Epithelial cell of prostate (primary cell): ENCODE data around the gene CATSPERB.
"Not testable (repeated sequence)": the region's sequence is repeated elsewhere in the genome, so short reads cannot be mapped to it uniquely, and the experiment has no call there.

Experiments
- DNase-seq: peaks from one replicate; pipeline ENCODE4 v3.0.0-alpha.2; 2011; ENCODE audit warnings: low read depth, low spot score
- H3K27ac ChIP-seq: fragments of 450-650 bp; 2 replicates; pipeline ENCODE4 v1.5.1; 2017; ENCODE audit warnings: mild to moderate bottlenecking

Gene CATSPERB

DNA sequence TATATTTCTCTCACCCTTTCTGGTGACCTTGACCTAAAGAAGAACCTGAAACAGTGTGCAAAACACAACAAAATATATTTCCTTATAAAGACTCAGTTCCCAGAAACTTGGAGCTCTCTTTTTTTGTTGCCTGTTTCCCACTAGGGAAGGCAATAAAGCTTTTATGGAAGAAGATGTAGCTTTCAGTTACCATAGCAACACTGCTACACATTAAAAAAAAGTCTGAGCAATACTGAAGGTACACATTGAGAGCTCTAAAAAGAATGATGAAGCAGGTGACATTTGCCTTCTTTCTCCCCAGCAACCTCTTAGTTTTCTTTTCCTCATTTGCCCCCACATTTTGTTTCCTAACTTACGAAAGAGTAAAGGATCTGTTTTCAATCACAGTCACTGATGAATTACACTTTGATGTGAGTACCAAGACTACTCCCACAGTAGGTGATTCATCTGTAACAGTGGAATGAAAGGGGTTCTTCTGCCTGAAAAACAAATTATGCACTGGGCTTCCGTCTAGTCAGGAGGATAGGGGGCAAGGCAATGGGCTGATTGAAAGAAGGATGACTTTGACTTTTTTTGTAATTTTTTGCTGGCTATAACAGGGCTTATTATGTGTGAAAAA, 1.1 kb upstream of the CATSPERB start:
- DNase-seq = no peak
- H3K27ac ChIP-seq = no peak overlapping the region

DNA sequence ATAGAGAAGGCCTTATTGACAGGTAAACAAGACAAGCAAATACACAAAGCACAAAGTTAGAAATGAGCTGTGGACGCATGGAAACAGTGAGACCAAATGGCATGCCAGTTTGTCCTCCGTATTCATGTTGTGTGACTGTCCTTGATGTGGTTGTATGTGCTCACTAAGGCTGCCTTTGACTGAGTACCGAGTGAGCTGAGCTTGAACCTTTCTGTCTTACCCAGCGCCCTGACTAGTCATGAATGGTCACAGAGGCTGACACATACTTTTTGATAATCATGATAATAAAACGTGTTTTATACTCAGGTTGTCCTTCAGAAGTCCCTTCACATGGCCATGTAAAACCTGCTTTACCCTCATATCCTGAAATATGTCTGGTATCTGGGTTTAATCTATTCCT, 553 bp upstream of the CATSPERB start:
- no peak overlapping the region for H3K27ac ChIP-seq
- no peak for DNase-seq

DNA sequence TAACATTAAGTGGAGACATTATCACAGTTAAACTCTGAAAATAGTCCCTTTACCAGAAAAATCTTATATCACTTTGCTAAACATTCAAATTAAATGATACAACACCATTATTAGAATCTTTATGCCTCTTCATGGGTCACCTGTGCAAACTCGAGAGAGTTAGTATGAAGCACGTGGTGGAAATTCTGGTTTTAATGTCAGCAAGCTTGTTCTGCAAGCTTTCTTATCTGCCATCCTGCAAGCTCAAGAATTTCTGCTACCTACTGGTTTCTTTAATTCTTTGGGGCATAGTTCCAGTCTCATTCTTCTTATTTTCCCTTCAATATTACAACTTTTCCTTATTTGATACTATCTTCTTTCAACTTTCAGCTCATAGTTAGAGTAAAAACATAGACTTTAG, 868 bp downstream of the CATSPERB start:
- H3K27ac ChIP-seq = no peak overlapping the region
- DNase-seq = no peak

DNA sequence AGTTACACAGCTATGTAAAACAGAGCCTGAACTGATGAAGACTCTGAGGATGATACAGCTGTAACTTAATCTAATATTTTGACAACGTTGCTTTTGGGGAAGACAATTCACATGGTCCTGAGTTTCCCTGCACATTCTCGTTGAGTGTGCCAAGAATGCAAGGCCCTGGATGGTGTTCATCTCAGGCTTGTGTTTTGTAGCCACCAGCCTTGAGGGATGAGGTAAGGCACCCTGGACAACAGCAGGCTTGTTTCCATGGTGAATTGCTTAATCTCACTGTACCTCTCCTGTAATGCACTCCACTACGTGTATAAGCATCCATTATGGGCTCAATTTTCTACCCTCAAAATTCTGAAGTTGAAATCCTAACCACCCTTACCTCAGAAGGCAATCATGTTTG, 2.1 kb downstream of the CATSPERB start:
- no peak for DNase-seq

DNA sequence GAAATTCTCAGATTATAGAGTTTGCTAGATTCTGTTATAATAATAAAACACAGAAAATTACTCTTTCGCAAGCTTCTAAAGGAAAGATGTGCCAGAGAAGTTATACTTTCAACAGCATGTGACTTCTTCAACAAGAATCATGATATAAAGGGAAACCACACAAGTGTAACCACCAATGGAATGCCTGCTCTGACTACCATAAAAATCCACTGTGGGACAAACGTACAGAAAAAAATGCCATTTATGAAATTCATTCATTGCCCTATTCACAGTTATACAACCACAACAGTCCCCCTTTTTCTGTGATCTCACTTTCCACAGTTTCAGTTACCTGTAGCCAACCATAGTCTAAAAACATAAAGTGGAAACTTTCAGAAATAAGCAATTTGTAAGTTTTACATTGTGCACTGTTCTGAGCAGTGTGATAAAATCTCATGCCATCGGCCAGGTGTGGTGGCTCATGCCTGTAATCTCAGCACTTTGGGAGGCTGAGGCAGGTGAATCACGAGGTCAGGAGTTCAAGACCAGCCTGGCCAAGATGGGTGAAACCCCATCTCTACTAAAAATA, 3.2 kb downstream of the CATSPERB start:
- H3K27ac ChIP-seq = no peak overlapping the region
- DNase-seq = no peak

More for the DNA sequence above, 2.1 kb downstream of the CATSPERB start:
- H3K27ac ChIP-seq = no peak overlapping the region

DNA sequence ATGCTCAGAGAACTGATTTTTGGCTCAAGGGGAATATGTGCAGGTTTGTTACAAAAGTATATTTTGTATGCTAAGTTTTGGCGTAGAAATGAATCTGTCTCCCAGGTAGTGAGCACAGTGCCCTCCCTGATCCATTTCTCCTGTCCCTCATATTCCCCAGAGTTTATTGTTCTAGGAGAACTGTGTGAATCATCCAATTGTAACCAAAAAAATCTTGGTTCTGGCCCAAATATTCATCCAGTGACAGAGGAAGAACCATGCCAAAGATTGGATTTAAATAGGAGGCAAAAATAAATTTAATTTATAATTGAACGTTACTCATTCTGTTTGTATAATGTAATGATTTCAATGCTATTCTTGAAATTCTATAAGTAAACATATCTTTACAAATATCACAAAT, 4.8 kb downstream of the CATSPERB start:
- DNase-seq = no peak
- H3K27ac ChIP-seq = no peak overlapping the region

DNA sequence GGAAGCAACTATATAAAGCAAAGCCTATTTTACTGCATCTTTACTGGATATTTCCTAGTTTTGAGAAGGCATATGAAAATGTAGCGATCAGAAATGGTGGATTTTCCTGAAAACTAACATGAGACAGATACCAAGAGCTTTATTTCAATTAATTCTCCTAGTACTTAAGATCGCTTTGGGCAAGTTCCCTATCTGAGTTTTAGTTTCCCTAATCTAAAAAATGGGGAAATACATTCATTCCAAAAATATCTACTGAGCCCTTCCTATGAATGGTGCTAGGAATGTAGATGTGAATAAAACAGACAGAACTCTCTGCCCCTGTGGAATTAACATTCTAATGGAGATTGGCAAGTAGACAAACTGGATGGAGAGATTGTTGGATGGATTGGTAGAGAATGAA, 8.4 kb downstream of the CATSPERB start:
- H3K27ac ChIP-seq = no peak overlapping the region
- no peak for DNase-seq

DNA sequence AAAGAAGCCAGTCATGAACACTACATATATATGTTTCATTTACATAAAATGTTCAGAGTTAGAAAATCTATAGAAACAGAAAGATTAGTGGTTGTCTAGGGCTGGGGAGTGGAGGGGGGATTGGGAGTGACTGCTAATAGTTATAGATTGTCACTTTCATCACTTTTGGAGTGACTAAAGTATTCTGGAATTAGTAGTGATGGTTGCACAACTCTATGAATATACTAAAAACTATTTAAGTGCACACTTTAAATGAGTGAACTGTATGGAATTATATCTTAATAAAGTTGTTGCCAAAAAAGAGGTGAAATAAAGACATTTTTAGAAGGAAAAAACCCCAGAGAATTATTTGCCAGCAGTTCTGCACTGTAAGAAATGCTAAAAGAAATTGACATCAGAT, 9.5 kb downstream of the CATSPERB start:
- no peak for DNase-seq

DNA sequence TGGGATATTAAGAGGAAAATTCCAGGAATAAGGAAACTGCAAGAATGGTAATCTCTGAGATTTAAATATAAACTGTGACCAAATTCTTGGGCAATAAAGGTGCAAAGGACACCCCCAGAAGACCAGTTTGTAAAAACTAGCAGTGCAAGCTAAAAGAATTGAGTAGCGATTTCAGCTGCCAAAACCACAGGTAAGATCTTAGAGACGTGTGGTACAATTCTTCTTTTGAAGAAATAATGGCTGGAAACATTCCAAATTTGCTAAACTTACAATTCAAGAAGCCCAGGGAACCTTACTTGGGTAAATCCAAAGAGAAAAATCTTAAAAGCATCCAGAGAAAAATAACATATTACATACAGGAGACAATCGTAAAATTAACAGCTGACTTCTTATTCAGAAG, 12.0 kb downstream of the CATSPERB start:
- no peak overlapping the region for H3K27ac ChIP-seq
- no peak for DNase-seq

More for the DNA sequence above, 9.5 kb downstream of the CATSPERB start:
- H3K27ac ChIP-seq = no peak overlapping the region

DNA sequence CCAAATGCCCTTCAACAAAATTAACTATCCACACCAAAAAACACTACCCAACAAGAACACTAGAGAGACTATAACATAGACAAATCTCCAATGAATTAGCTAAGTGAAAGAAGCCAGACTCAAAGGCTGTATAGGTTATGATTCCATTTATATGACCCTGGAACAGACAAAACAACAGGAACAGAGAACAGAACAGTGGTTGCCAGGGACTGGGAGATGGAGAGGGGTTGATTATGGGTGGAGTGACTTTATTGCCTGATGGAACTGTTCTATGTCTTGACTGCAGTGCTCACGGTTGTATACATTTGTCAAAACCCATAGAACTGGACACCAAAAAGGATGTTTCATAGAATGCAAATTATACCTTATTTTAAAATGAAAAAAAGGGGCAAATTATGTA, 14.9 kb downstream of the CATSPERB start:
- H3K27ac ChIP-seq = no peak overlapping the region
- DNase-seq = no peak

DNA sequence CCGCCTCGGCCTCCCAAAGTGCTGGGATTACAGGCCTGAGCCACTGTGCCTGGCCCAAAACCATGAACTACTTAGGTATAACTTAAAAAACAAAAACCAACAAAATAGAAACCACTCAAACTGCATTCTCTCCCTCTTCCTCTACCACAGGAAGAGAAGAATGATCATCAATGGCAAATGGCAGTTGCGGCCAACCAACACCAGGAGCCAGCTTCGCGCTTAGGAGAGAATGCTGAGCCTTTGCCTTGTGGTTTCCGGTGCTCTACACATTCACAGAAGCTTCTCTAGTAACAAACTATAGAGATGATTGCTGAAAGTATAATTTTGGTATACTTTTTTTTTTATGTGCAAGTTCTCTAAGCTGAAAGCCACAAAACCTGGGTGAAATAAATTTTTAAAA, 17.1 kb downstream of the CATSPERB start:
- no peak for DNase-seq
- H3K27ac ChIP-seq = no peak overlapping the region

DNA sequence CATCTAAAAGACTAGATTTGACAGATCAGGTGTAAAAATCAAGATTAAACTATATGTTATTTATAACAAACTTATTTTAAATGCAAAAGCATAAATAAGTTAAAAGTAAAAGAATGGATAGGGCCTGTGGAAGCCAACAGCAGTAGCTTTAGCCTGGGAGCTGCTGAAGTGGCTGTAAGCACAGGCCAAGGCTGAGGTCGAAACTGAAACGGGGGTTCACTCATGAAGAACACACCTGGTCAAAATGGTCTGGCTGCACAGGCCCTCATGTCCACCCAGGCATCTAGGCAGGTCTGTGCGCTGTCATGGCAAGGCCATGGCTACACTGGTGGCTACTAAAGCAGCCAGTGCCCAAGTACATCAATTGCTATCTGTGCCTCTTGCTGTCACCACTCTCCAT, 23.1 kb downstream of the CATSPERB start:
- H3K27ac ChIP-seq = no peak overlapping the region
- no peak for DNase-seq

DNA sequence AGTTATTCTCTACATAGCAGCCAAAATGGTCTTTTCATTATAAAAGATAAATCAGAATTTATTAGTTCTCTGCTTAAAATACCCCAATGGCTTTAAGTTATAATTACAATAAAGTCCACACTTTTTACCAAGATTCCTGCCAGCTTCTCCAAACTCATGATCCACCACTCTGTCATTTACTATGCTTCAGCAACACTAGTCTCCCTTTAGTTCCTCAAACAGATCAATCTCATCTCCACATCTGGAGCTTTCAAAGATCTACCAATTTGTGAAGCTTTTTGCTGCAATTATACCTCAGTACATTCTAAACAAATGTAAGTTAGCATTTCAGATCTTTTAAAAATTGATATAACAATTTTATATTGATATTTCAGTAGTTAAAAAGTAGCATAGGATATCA, 24.9 kb downstream of the CATSPERB start:
- no peak overlapping the region for H3K27ac ChIP-seq
- DNase-seq = no peak

DNA sequence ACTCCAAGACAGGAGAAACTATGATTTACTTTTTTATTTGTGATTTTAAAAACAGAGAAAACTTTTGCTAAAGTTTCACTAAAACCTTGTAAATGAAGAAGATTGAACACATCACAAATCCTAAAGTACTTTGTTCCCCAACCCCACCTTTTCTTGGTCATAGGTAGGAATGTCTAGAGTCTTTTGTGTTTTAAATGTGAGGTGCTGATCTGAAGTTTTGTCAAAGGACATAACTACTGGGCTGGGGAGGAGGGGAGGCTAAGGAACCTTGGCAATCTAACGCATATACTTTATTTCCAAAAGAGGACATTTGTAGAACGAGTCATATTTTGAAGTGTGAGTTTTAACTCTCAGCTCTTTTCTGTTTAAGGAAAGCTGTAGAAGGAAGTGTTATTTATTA, 37.2 kb downstream of the CATSPERB start:
- H3K27ac ChIP-seq = no peak overlapping the region
- no peak for DNase-seq

DNA sequence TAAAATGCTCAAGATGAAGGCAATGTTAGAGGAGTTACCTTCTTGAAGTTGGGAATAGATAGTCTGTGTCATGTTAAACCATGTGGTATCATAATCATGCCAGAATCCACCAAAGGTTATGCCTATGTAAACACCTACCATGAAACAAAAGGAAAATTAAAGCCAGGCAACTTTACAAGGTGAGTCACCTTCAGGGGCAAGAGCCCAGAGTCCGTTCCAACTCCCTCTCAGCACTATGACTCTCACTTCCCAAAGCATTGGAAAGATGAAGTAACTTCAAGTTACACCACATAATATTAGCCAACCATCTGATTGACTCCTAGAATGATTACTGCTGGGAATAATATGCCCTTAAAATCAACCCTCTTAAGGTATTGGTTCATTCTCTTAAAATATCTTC, 38.5 kb downstream of the CATSPERB start:
- no peak overlapping the region for H3K27ac ChIP-seq
- peak; percentile 83 for DNase-seq

DNA sequence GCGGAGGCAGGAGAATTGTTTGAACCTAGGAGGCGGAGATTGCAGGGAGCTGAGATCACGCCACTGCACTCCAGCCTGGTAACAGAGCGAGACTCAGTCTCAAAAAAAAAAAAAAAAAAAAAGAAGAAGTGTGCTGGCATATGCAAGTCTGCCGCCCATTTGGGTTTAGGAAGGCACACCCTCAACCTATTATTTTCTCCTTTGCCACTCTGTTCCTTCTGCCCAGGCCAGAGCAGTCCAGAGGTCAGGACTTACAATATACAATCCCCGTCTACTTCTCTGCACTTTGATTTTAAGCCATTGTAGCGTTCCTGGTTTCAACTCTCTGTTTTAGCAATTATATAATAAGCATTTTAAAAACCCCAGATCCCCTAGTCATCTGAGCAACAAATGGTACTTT, 39.8 kb downstream of the CATSPERB start:
- no peak for DNase-seq

DNA sequence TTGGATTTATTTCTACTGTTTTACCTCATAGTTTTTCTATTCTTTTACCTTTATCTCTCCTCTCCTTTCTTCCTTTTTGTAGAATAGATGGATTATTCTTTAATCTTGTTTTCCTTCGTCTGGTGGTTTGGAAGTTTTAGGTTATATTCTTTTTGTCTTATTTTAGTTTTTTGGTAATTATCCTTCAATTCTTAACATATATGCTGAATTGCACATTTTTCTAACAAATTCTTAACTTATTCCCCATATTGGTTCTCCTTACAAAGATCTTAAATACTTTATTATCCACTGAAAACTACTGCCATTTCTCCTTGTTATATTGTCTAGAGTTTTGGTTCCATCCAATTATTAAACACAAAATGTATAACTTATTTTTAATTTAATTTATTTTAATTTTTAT, 42.3 kb downstream of the CATSPERB start:
- H3K27ac ChIP-seq = no peak overlapping the region
- no peak for DNase-seq

More for the DNA sequence above, 39.8 kb downstream of the CATSPERB start:
- no peak overlapping the region for H3K27ac ChIP-seq

DNA sequence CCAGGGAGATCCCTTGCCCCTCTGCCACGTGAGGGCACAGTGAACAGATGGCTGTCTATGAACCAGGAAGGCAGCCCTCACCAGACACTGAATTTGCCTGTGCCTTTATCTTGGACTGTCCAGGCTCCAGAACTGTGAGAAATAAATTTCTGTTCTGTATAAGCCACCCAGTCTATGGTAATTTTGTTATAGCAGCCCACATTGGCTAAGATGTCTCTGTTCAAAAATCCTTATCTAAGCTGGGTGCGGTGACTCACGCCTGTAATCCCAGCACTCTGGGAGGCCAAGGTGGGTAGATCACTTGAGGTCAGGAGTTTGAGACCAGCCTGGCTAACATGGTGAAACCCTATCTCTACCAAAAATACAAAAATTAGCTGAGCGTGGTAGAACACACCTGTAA, 44.5 kb downstream of the CATSPERB start:
- not testable (repeated sequence) for H3K27ac ChIP-seq, DNase-seq

DNA sequence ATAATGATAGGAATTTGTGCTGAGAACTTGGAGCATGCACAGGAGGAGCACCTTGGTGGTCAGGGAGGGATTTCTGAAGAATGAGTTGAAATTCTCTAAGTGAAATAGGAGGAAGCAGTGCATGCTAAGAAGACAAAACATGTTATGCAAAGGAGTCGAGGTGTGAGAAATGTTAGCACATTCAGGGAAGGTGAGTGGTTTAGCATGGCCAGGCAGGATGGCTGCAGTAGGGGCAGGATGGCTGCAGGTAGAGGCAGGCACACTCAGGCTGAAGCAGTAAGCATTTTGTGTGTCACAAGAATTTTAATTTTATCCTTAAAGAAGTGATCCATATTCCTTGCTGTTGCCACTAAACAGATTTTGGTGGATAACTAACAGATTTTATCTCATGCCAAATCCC, 46.3 kb downstream of the CATSPERB start:
- DNase-seq = no peak
- H3K27ac ChIP-seq = no peak overlapping the region

DNA sequence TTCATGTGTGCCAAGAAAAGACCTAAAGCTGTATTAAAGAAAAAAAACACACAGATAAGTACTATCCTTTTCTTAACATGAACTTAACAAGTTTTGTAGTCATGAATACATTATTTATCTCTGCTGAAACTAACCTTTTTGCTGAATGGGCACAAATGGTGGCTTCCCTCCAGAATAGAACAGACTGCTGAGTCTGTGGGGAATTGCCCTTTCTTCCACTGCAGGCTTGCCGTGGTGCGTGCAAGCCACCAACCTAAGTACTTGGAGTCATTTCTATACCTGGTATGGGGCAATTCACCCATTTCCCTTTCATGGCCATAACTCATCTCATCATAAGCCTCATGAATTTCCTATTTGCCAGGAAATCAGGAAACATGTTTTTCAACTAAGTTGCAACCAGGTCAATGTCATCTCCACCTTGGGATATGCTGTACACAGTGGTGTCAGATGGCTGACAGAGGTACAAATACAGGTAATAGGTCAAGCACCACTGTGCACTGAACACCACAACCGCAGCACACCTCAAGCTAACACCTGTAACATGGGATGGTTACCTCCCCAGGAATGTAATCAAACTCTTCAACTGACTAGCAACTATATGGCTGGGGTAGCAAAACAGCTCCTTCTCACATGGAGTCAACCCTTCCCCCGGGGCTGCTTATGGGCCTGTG, 49.9 kb downstream of the CATSPERB start:
- no peak for DNase-seq
- no peak overlapping the region for H3K27ac ChIP-seq

DNA sequence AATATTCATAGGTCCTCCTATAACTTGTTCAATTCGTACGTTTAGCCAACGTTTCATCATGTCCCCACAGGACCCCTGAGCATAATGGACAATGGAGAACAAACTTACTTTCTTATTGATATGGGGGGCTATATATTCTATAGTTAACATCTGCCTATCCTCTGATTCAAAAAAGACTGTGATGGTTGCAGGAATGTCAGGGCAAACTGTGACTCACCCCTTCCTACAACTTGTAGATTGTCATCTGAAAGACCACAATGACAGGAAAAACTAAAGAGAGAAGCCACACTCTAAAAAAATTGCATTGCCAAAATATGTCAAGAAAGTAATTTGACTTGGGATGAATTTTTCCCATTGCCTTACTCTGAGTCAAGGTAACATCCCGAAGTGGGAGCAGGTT, 50.8 kb downstream of the CATSPERB start:
- no peak for DNase-seq
- no peak overlapping the region for H3K27ac ChIP-seq

DNA sequence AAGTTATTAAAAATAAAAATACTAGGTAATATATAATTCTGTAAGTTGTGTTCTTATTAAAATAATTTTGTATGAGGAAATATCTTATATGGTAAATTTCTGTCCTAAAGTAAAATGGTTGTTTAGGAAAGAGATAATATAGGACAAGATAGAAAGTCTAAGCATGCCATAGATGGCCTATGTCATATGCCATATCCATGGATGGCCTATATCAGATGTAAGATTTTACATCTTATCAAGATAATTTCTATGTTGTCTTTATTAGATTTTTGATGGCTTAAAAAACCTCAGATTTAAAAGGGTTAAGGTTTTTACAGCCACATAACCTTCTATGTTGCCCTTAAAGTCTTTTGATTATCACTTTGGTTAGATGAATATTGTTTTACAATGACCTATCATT, 52.6 kb downstream of the CATSPERB start:
- no peak for DNase-seq
- no peak overlapping the region for H3K27ac ChIP-seq
